ENCODE results near the gene KCNH8.

The KCNH8 gene

DNA sequence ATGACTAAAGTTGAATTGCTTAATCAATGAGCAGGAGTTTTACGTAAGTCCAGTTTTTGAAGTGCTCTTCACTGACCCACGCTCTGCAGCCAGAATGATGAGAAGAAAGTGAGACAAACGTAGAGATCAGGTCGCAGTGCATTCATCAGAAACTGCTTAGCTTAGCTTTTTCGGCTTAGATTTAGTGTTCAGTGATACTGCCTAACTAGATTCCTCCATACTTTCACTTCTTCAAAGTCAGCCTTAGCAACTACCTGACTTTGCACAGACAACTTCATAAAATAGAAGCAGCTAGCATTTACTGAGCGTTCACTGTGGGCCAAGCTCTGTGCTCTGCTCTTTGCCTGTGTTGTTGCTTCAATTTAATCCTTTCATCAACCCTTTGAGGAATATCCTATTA, 116.1 kb downstream of the KCNH8 start:
- no peak for DNase-seq (ENCODE audit: insufficient read length, low spot score)
- no peak for TF ChIP-seq POLR2A (IDR thresholded peaks at IDR 0.05; ENCODE audit: low read depth, low read length)
- peak; percentile 37; the same call in 1 of the 2 replicates for TF ChIP-seq SPI1 (IDR thresholded peaks at IDR 0.05; ENCODE audit: low read depth, low read length)
- FAIRE-seq: peak; percentile 63

DNA sequence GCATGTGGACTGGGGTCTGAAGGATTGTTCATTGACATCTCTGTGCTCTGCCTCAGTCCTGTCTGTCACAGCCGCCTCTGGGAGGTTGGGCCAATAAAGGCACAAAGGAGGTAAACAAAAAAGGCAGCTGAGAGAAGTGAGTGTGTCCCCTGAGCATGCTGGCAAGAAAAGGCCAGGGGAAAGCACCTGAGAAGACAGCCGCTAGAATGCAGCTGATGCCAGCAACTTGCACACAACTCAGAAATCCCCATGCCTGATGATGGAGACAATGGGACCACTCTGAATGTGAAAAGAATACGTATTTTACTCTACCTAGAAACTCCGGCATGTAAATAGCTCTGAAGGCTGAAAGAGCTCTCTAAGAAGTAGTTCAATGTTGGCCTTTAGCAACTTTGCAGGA, 118.7 kb downstream of the KCNH8 start:
- TF ChIP-seq TAF1 (IDR thresholded peaks at IDR 0.05; ENCODE audit: low read depth, low read length) (no peak), SPI1 (IDR thresholded peaks at IDR 0.05; ENCODE audit: low read depth, low read length) (no peak), POLR2AphosphoS5 (IDR thresholded peaks at IDR 0.05; ENCODE audit: low read depth, low read length) (no peak), POLR2A (IDR thresholded peaks at IDR 0.05; ENCODE audit: low read depth, low read length) (no peak)
- FAIRE-seq (no peak), DNase-seq (ENCODE audit: insufficient read length, low spot score) (no peak)

DNA sequence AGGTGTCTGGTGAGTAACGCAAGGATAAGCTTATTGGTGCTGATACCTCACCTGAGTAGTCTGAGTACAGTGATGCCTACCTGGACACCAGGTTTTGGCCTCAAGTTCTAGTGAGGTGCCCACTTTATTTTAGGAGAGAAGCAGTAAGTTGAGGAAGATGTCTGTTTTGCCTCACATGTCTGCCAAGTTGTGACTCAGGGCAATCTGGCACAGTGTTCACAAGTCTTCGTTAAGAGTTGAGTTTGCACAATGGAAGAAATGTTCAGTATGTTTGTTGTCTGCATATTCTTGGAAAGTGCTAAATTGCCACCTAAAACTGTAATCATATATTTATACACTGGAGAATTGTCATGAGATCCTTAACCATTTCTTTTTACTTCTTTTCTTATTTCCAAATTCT, 122.2 kb downstream of the KCNH8 start:
- no peak for TF ChIP-seq POU2F2 (IDR thresholded peaks at IDR 0.05; ENCODE audit: low read depth, low read length)
- no peak for TF ChIP-seq POLR2A (IDR thresholded peaks at IDR 0.05; ENCODE audit: low read depth, low read length)
- no peak for TF ChIP-seq SPI1 (IDR thresholded peaks at IDR 0.05; ENCODE audit: low read depth, low read length)
- TF ChIP-seq TAF1 (IDR thresholded peaks at IDR 0.05; ENCODE audit: low read depth, low read length): no peak
- TF ChIP-seq PAX5 (IDR thresholded peaks at IDR 0.05; ENCODE audit: insufficient read depth, low read length, severe bottlenecking): no peak
- no peak for TF ChIP-seq POLR2AphosphoS5 (IDR thresholded peaks at IDR 0.05; ENCODE audit: low read depth, low read length)
- FAIRE-seq: no peak
- DNase-seq (ENCODE audit: insufficient read length, low spot score): no peak

DNA sequence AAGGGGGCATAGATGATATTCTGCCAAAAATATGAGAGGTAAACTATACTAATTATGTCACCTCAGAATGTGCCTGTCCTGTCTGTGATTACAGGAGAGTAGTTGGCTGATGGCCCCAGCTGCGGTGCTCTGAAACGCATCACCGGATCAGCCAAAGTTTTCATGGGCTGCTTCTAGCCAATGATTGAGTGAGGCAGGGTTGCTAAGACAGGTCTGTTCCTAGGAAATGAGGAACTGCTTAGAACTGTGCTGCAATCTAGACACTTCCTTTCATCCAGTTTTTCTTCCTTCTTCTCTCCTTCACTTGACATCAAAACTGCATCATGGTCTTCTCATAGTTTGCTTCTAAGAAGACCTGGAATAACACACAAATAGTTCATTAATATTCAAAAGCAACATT, 124.0 kb downstream of the KCNH8 start:
- no peak for FAIRE-seq
- DNase-seq (ENCODE audit: insufficient read length, low spot score): no peak
- TF ChIP-seq SPI1 (IDR thresholded peaks at IDR 0.05; ENCODE audit: low read depth, low read length) (peak; percentile 54), PAX5 (IDR thresholded peaks at IDR 0.05; ENCODE audit: insufficient read depth, low read length, severe bottlenecking) (no peak)

DNA sequence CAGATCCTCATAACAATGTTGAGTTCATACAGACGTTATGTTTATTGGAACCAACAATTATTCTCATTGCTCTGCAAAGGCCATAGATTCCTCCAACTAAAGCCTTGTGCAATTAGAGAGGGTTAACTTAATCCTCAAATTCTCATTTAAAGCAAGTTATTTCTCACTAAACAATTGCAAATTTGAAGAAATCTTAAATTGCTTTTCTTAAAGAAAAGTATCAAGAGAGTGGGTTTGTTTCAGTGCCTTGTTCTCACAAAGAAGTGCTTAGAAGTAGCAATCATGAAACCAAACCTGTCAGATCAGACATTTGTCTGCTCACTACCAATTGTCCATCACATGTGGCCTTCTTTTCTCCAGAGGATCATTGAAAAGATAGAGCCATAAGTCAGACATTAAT, 124.8 kb downstream of the KCNH8 start:
- FAIRE-seq (no peak), DNase-seq (ENCODE audit: insufficient read length, low spot score) (no peak)
- TF ChIP-seq TAF1 (IDR thresholded peaks at IDR 0.05; ENCODE audit: low read depth, low read length) (no peak), PAX5 (IDR thresholded peaks at IDR 0.05; ENCODE audit: insufficient read depth, low read length, severe bottlenecking) (no peak), POU2F2 (IDR thresholded peaks at IDR 0.05; ENCODE audit: low read depth, low read length) (no peak), POLR2A (IDR thresholded peaks at IDR 0.05; ENCODE audit: low read depth, low read length) (no peak), SPI1 (IDR thresholded peaks at IDR 0.05; ENCODE audit: low read depth, low read length) (no peak), POLR2AphosphoS5 (IDR thresholded peaks at IDR 0.05; ENCODE audit: low read depth, low read length) (no peak)

DNA sequence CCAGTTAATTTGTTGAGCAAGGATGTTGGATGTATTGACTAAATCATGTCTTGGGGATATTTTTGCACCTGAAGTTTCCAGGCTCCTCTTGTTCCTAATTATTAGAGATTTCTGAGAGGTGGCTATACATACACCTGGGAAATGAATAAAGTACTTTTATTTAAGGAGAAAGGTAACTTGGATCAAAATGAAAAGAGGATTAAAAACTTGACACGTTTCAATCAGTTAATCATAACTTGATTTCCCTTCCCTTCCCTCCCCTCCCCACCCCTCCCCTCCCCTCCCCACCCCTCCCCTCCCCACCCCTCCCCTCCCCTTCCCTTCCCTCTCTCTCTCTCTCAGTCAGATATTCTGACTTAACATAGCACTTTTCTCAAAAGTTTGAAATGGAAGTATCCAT, 126.3 kb downstream of the KCNH8 start:
- FAIRE-seq: no peak
- TF ChIP-seq POLR2AphosphoS5 (IDR thresholded peaks at IDR 0.05; ENCODE audit: low read depth, low read length): no peak
- no peak for TF ChIP-seq POLR2A (IDR thresholded peaks at IDR 0.05; ENCODE audit: low read depth, low read length)
- DNase-seq (ENCODE audit: insufficient read length, low spot score): no peak

DNA sequence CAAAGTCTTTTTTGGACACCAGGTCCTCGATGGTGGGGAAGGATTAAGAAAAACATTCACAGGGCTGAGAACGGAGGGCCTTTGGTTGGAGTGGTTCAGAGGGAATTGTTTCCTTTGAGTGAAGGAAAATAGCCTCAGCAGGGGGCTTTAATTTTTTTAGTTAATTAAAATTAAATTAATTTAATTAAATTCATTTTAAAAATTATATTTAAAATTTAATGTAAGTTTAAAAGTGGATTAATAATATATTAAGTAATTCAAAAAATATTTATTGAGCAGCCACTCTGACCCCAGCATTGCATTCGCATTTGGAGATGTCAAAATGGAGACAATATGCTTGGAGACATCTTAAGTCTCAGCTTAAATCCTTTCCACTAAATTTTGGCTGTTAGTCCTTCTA, 136.7 kb downstream of the KCNH8 start:
- no peak for DNase-seq (ENCODE audit: insufficient read length, low spot score)
- TF ChIP-seq TAF1 (IDR thresholded peaks at IDR 0.05; ENCODE audit: low read depth, low read length) (no peak), POU2F2 (IDR thresholded peaks at IDR 0.05; ENCODE audit: low read depth, low read length) (no peak), PAX5 (IDR thresholded peaks at IDR 0.05; ENCODE audit: insufficient read depth, low read length, severe bottlenecking) (no peak), POLR2AphosphoS5 (IDR thresholded peaks at IDR 0.05; ENCODE audit: low read depth, low read length) (no peak), SPI1 (IDR thresholded peaks at IDR 0.05; ENCODE audit: low read depth, low read length) (no peak), POLR2A (IDR thresholded peaks at IDR 0.05; ENCODE audit: low read depth, low read length) (no peak)
- FAIRE-seq: no peak

DNA sequence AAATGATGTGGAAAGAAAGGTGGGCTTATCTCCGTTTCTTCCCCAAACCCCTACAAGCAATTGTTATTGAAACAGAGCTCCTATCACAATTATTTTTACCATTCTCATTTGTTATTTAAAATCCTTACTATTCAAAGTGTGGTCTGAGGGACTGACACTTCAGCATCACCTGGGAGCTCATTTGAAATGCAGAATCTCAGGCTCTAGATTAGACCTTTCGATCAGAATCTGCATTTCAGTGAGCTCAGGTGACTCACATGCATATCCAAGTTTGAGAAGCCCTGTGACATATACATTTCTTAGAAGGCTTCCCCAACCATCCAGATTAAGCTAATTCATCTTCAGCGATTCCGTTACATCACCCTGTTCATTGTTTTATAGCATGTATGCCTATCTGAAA, 145.0 kb downstream of the KCNH8 start:
- TF ChIP-seq POLR2AphosphoS5 (IDR thresholded peaks at IDR 0.05; ENCODE audit: low read depth, low read length) (no peak), POLR2A (IDR thresholded peaks at IDR 0.05; ENCODE audit: low read depth, low read length) (no peak), SPI1 (IDR thresholded peaks at IDR 0.05; ENCODE audit: low read depth, low read length) (no peak)
- DNase-seq (ENCODE audit: insufficient read length, low spot score): no peak
- no peak for FAIRE-seq

DNA sequence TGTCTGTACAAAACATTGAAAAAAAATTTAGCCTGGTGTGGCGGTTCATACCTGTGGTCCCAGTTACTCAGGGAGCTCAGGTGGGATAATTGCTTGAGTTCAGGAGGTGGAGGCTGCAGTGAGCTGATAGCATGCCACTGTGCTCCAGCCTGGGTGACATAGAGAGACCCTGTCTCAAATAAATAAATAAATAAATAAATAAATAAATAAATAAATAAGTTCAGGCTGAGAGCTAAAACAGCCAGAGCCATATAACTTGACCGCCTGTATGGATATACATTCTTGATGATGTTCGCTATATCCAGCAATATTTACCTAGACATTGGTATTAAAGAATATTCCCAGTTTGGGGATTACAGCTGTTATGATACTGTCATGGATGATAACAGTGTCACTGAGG, 146.9 kb downstream of the KCNH8 start:
- DNase-seq (ENCODE audit: insufficient read length, low spot score) (no peak), FAIRE-seq (no peak)
- TF ChIP-seq TAF1 (IDR thresholded peaks at IDR 0.05; ENCODE audit: low read depth, low read length) (no peak), PAX5 (IDR thresholded peaks at IDR 0.05; ENCODE audit: insufficient read depth, low read length, severe bottlenecking) (no peak), SPI1 (IDR thresholded peaks at IDR 0.05; ENCODE audit: low read depth, low read length) (no peak), POLR2AphosphoS5 (IDR thresholded peaks at IDR 0.05; ENCODE audit: low read depth, low read length) (no peak), POU2F2 (IDR thresholded peaks at IDR 0.05; ENCODE audit: low read depth, low read length) (no peak), POLR2A (IDR thresholded peaks at IDR 0.05; ENCODE audit: low read depth, low read length) (no peak)

DNA sequence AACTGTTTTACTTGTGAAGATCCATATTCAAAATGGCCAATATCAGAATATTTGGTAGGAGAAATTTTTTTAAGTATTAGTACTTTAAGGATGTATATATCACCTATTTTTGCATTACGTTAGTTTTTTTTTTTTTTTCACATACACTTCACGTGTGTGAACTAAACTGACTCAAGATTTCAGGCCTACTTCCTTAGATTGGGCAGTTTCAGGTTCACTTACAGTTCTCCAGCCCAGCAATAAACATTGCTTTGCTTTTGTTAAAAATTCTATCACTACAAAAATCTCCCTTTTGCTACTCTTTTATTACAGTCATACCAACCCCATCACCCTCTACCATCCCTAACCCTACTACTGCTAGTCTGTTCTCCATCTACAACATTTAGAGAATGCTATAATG, 183.6 kb downstream of the KCNH8 start:
- FAIRE-seq (no peak), DNase-seq (ENCODE audit: insufficient read length, low spot score) (no peak)
- TF ChIP-seq POLR2A (IDR thresholded peaks at IDR 0.05; ENCODE audit: low read depth, low read length) (no peak), PAX5 (IDR thresholded peaks at IDR 0.05; ENCODE audit: insufficient read depth, low read length, severe bottlenecking) (no peak), SPI1 (IDR thresholded peaks at IDR 0.05; ENCODE audit: low read depth, low read length) (no peak), POLR2AphosphoS5 (IDR thresholded peaks at IDR 0.05; ENCODE audit: low read depth, low read length) (no peak), TAF1 (IDR thresholded peaks at IDR 0.05; ENCODE audit: low read depth, low read length) (no peak), POU2F2 (IDR thresholded peaks at IDR 0.05; ENCODE audit: low read depth, low read length) (no peak)

DNA sequence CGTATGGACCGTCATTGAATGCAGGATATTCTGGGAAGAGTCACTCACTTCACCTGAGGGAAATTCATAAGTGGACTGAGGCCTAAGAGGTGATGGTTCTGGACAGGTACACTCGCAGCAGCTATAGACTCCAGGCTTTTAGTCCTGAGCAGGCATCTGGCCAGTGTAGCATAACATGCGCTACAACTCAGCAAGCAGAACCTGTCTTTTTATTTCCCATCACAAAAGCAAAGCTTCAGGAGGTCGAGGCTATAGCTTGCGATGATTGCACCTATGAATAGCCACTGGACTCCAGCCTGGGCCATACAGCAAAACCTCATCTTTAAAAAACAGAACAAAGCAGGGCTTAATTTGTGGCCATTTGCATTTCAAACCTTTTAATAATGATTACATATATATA, 185.8 kb downstream of the KCNH8 start:
- FAIRE-seq (no peak), DNase-seq (ENCODE audit: insufficient read length, low spot score) (no peak)
- TF ChIP-seq TAF1 (IDR thresholded peaks at IDR 0.05; ENCODE audit: low read depth, low read length) (no peak), POU2F2 (IDR thresholded peaks at IDR 0.05; ENCODE audit: low read depth, low read length) (no peak), SPI1 (IDR thresholded peaks at IDR 0.05; ENCODE audit: low read depth, low read length) (no peak), POLR2A (IDR thresholded peaks at IDR 0.05; ENCODE audit: low read depth, low read length) (no peak), PAX5 (IDR thresholded peaks at IDR 0.05; ENCODE audit: insufficient read depth, low read length, severe bottlenecking) (no peak), POLR2AphosphoS5 (IDR thresholded peaks at IDR 0.05; ENCODE audit: low read depth, low read length) (no peak)
